AG04450 (cell line): ENCODE measurements around the gene PRR14. TPM values are rescaled to one million over a fixed set of nuclear protein-coding genes. Genes with fewer than 3 reads are reported as not detected.

ENCODE experiments used
- CTCF ChIA-PET: fragments of 300-600, 350-600 bp; formaldehyde crosslinking; extraction: SDS; loops from one replicate; lab custom pipeline; 2022; ENCODE audit warnings: antibody characterized with exemption, inconsistent platforms; lab: Charles Lee
- POLR2A ChIA-PET: fragments of 350-600 bp; formaldehyde crosslinking; extraction: SDS; loops from one replicate; lab custom pipeline; 2021; ENCODE audit warnings: antibody characterized with exemption, inconsistent platforms; lab: Yijun Ruan, JAX
- DNase-seq: peaks from one replicate; pipeline ENCODE4 v3.0.0-alpha.2; 2011; ENCODE audit warnings: low read depth, low spot score
- H3K27ac ChIP-seq: one replicate; pipeline ENCODE4 v1.5.1; 2012; ENCODE audit warnings: low read depth, low read length, control low read depth
- H3K27me3 ChIP-seq: one replicate; pipeline ENCODE4 v1.6.0; 2012; ENCODE audit warnings: low read length; ENCODE audit not compliant: control insufficient read depth, insufficient read depth
- H3K4me3 ChIP-seq: 2 replicates; pipeline ENCODE4 v1.5.1; 2011; ENCODE audit warnings: mild to moderate bottlenecking, low read depth, low read length, control low read depth
- H3K9me3 ChIP-seq: 2 replicates; pipeline ENCODE4 v1.5.1; 2012; ENCODE audit warnings: low read length; ENCODE audit not compliant: control insufficient read depth, insufficient read depth
- CTCF ChIP-seq: IDR thresholded peaks from 2 replicates; pipeline ENCODE4 v1.5.1; 2011; ENCODE audit warnings: low read depth, low read length, control low read depth, inconsistent platforms
- polyA plus RNA-seq: library from polyadenylated mRNA; depleted of rRNA; stranded (reverse); fragments of >200 nt; gene quantifications from 2 replicates; pipeline ENCODE4 v1.2.3, GENCODE V29; 2011

The PRR14 gene
- polyA plus RNA-seq, 1 experiment, result 4.9 TPM

GRCh38 chr16:30620169-30620568, 30.6 kb upstream of the PRR14 start:
- ChIA-PET CTCF (interaction anchor here (1.7 kb wide), 1 partner anchor 22 kb away, joined by 3 read pairs; no protein-coding TSS in a partner anchor), POLR2A (interaction anchor here (0.6 kb wide), 1 partner anchor 14 kb away, joined by 3 read pairs; no protein-coding TSS in a partner anchor)
- H3K27ac ChIP-seq, result no peak overlapping the region
- H3K9me3 ChIP-seq, result peaks cover 22% of the 10 kb centered on the region
- no peak for TF ChIP-seq CTCF
- DNase-seq, result no peak
- H3K27me3 ChIP-seq, result peaks cover 24% of the 10 kb centered on the region
- H3K4me3 ChIP-seq, result no peak overlapping the region

DNA sequence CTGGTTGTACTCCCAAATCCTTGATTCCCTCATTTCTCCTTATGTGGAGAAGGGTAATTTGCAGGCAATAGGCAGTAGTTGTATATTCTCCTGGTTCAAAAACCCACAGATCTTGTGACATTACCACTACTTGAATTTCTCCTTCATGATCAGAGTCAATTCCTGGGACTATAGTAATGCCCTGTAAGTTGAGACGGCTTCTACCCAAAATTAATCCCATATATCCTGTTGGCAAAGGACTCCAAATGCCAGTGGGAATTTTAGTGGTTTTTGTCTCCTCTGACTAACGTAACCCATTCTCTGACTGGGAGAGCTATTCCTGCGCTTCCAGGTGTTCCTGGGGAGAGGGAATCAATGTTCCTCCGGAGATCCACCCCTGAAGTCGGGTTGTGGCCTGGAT, 29.0 kb upstream of the PRR14 start:
- peaks cover 14% of the 10 kb centered on the region for H3K9me3 ChIP-seq
- POLR2A ChIA-PET, result no interaction called here
- TF ChIP-seq CTCF, result no peak
- no peak overlapping the region for H3K4me3 ChIP-seq
- no peak for DNase-seq
- peaks cover 24% of the 10 kb centered on the region for H3K27me3 ChIP-seq
- H3K27ac ChIP-seq, result no peak overlapping the region
- CTCF ChIA-PET, result interaction anchor here (1.4 kb wide), 1 partner anchor 173 kb away, joined by 4 read pairs; no protein-coding TSS in a partner anchor

DNA sequence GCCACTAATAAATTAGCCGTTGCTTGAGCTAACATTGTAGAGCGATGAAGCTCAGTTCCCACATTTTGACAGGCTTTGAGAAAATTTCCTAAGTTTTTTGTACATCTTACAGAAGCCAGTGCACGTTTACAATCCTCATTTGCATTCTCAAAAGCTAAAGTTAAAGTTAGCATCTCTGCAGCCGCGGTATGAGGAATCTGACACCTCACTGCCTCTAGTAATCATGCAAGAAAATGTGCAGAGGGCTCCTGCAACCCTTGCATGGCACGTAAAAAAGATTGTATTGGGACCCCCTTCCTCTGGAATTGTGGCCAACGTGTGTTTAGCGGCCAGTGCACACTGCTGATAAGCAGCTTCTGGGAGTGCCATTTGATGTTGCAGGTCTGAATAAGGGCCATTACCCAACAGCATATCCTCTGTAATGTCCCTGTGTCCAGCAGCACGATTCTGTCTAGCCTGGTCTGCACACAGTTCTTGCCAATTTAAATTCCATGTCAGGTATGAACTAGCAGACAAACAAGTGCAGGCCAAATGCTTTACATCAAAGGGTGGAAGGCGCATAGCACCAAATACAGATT, 28.2 kb upstream of the PRR14 start:
- Histone ChIP-seq H3K4me3 (no peak overlapping the region), H3K9me3 (peaks cover 14% of the 10 kb centered on the region), H3K27ac (no peak overlapping the region), H3K27me3 (peaks cover 24% of the 10 kb centered on the region)
- TF ChIP-seq CTCF, result no peak
- DNase-seq, result no peak
- ChIA-PET POLR2A (interaction anchor here (0.6 to 0.7 kb wide), 2 partner anchors 10 to 137 kb away, joined by 3 to 5 read pairs; no protein-coding TSS in a partner anchor), CTCF (interaction anchor here (1.4 kb wide), 1 partner anchor 173 kb away, joined by 4 read pairs; no protein-coding TSS in a partner anchor)

DNA sequence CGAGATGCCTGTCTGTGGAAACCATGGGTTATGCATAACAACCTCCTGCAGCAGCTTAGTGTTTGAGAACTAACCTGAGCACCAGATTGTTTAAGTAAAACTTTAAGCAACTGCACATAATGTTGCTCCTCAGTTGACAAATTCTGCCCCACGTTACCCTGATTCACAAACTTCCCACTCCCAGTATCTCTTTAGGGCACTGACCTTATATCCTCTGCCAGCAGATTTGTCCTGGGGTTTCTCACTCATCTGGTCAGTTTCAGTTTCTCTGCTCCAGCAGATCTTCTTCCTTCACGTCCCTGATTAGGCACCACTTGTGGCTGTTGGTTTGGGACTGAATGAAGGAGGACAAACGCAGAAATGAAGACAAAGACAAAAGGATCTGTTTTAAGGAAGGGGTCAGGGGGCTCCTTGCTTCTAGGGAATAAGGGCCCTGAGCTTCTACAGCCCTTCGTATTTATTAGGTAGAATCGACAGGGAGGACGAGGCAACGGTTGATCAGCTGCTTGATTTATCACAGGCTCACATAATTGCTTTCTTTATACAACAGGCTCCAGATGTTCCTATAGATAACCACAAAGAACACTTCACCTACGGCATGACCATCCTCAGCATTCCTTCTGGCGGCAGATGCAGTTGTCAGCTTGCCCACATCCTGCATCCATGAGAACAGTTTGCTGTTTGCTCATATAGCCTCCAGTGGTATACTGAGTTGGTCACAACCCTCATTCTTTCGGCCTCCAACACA, 27.1 kb upstream of the PRR14 start:
- ChIA-PET POLR2A (no interaction called here), CTCF (interaction anchor here (0.6 to 1.4 kb wide), 2 partner anchors 175 to 191 kb away, joined by 3 to 4 read pairs; no protein-coding TSS in a partner anchor)

More for the DNA sequence above, 27.1 kb upstream of the PRR14 start:
- no peak for TF ChIP-seq CTCF
- DNase-seq, result no peak
- peaks cover 14% of the 10 kb centered on the region for H3K9me3 ChIP-seq
- H3K27me3 ChIP-seq, result peaks cover 24% of the 10 kb centered on the region
- H3K27ac ChIP-seq, result no peak overlapping the region
- no peak overlapping the region for H3K4me3 ChIP-seq
